Activated CD8-positive, alpha-beta memory T cell treated with anti-CD3 and anti-CD28 coated beads for 4 hours (primary cell): Measurements from ENCODE around the gene ZNF611.
"Not testable (repeated sequence)": the region's sequence is repeated elsewhere in the genome, so short reads cannot be mapped to it uniquely, and the experiment has no call there.

Source experiments
- DNase-seq, 2 donors: peaks; one replicate each; pipeline ENCODE4 v3.0.0-alpha.2; 2020; ENCODE audit warnings: low read depth in 2 of 2

Gene ZNF611

GRCh38 chr19:52716522-52716921, 18.3 kb downstream of the ZNF611 start:
- no peak for DNase-seq

GRCh38 chr19:52715902-52716301, 18.9 kb downstream of the ZNF611 start:
- DNase-seq = peak; percentile 5 to 13

GRCh38 chr19:52715330-52715729, 19.5 kb downstream of the ZNF611 start:
- DNase-seq = not testable (repeated sequence)

GRCh38 chr19:52713051-52713450, 21.8 kb downstream of the ZNF611 start:
- not testable (repeated sequence) for DNase-seq

- DNase-seq = not testable (repeated sequence)
Measured at GRCh38 chr19:52711661-52712060, 23.2 kb downstream of the ZNF611 start.

GRCh38 chr19:52710538-52710937, 24.3 kb downstream of the ZNF611 start:
- no peak for DNase-seq

GRCh38 chr19:52705615-52706014, 29.2 kb downstream of the ZNF611 start:
- DNase-seq = not testable (repeated sequence)

- DNase-seq = no peak
Measured at GRCh38 chr19:52703917-52704316, 30.9 kb downstream of the ZNF611 start.

GRCh38 chr19:52700673-52701072, 34.2 kb downstream of the ZNF611 start:
- DNase-seq = no peak

GRCh38 chr19:52699555-52699954, 35.3 kb downstream of the ZNF611 start:
- DNase-seq = not testable (repeated sequence)

GRCh38 chr19:52695996-52696395, 38.8 kb downstream of the ZNF611 start:
- no peak for DNase-seq

- no peak for DNase-seq
Measured at GRCh38 chr19:52694921-52695320, 39.9 kb downstream of the ZNF611 start.

GRCh38 chr19:52694281-52694680, 40.6 kb downstream of the ZNF611 start:
- not testable (repeated sequence) for DNase-seq

- no peak for DNase-seq
Measured at GRCh38 chr19:52692431-52693008, 42.3 kb downstream of the ZNF611 start.

GRCh38 chr19:52691737-52692136, 43.1 kb downstream of the ZNF611 start:
- no peak for DNase-seq

- no peak for DNase-seq
Measured at GRCh38 chr19:52691215-52691610, 43.6 kb downstream of the ZNF611 start.

- peak; percentile 80 to 83 for DNase-seq
Measured at GRCh38 chr19:52690369-52691214, 44.3 kb downstream of the ZNF611 start.

GRCh38 chr19:52689843-52690368, 44.9 kb downstream of the ZNF611 start:
- peak; percentile 0 to 4 for DNase-seq

GRCh38 chr19:52688925-52689796, 45.7 kb downstream of the ZNF611 start:
- DNase-seq = not testable (repeated sequence)

GRCh38 chr19:52688335-52688734, 46.5 kb downstream of the ZNF611 start:
- no peak for DNase-seq

GRCh38 chr19:52687684-52688083, 47.2 kb downstream of the ZNF611 start:
- no peak for DNase-seq

- no peak for DNase-seq
Measured at GRCh38 chr19:52685811-52686210, 49.0 kb downstream of the ZNF611 start.
